Transverse colon (tissue), 4 donors: ENCODE results near the gene GALNT18. TPM values are rescaled to one million over a fixed set of nuclear protein-coding genes. Genes with fewer than 3 reads are reported as not detected.

Source experiments
- DNase-seq: peaks from one replicate; pipeline ENCODE4 v3.0.0-alpha.2; 2019
- H3K27ac ChIP-seq, 4 donors: fragments of 200-600 bp; sonication (generic); 2 replicates each; pipeline ENCODE4 v1.5.1; 2016 to 2018; ENCODE audit warnings: inconsistent platforms in 4 of 4
- H3K27me3 ChIP-seq: fragments of 200-600 bp; sonication (generic); 2 replicates; pipeline ENCODE4 v1.5.1; 2017; ENCODE audit warnings: inconsistent platforms
- H3K36me3 ChIP-seq, 4 donors: fragments of 200-600 bp; sonication (generic); 2 replicates each; pipeline ENCODE4 v1.5.1; 2017 to 2019; ENCODE audit warnings: inconsistent platforms in 4 of 4
- H3K4me1 ChIP-seq, 4 donors: fragments of 200-600 bp; sonication (generic); 2 replicates each; pipeline ENCODE4 v1.5.1; 2017 to 2020; ENCODE audit warnings: inconsistent platforms in 4 of 4
- H3K4me3 ChIP-seq, 4 donors: fragments of 200-600 bp; sonication (generic); 1 replicate in 1 of 4; 2 replicates in 3 of 4; pipeline versions ENCODE4 v1.5.1 to v1.6.1; 2017 to 2019; ENCODE audit warnings: inconsistent platforms in 4 of 4
- H3K9me3 ChIP-seq, 2 donors: fragments of 200-600 bp; sonication (generic); 2 replicates each; pipeline ENCODE4 v1.5.1; 2017 to 2019; ENCODE audit warnings: inconsistent platforms in 2 of 2
- EP300 ChIP-seq: sonication (generic); formaldehyde crosslinking; IDR thresholded peaks from one replicate; pipeline ENCODE4 v1.6.1; 2017; ENCODE audit warnings: antibody characterized with exemption, low read depth
- POLR2A ChIP-seq: fragments of 450-650 bp; IDR thresholded peaks from one replicate; pipeline ENCODE4 v1.6.1; 2016; ENCODE audit warnings: antibody characterized with exemption, mild to moderate bottlenecking, moderate library complexity
- POLR2AphosphoS5 ChIP-seq, 3 donors: sonication (generic); formaldehyde crosslinking; IDR thresholded peaks; one replicate each; pipeline ENCODE4 v1.6.1; 2016; ENCODE audit warnings: antibody characterized with exemption in 3 of 3
- WGBS, 2 donors: methylation state at CpG; one replicate each; pipeline ENCODE4 v1.1.5; 2018; ENCODE audit warnings: low coverage in 1 of 2; 5-methylcytosine and 5-hydroxymethylcytosine counted together
- in situ Hi-C, 4 donors: fragments of 200-750 bp; cut with MboI; loops; one replicate each; pipeline versions ENCODE4 v1.15.0 to v1.15.1; 2017; ENCODE audit warnings: low sequenced_read_pairs in 3 of 4, low pct_ligation_motif_present in 1 of 4, low pct_unique_long_range_greater_than_20kb in 1 of 4
- intact Hi-C: fragments of 100-400 bp; cut with DNase I; formaldehyde crosslinking; loops from one replicate; pipeline ENCODE4 v1.15.1; 2023; ENCODE audit warnings: low total_unique reads
- total RNA-seq, 4 donors: library from RNA; depleted of rRNA; stranded (reverse); fragments of >200 nt; gene quantifications; one replicate each; pipeline ENCODE4 v1.1.0, GENCODE V29; 2016
- TF ChIP-seq, protein P1 (sequence below), 5 experiments: fragments of 200-600 bp in 3 of 5; fragments of 450-650 bp in 2 of 5; sonication (generic) in 3 of 5; IDR thresholded peaks; 1 replicate in 2 of 5; 2 replicates in 3 of 5; pipeline ENCODE4 v1.5.1; 2016 to 2017; ENCODE audit warnings: antibody characterized with exemption in 5 of 5, inconsistent platforms in 3 of 5, mild to moderate bottlenecking in 2 of 5, moderate library complexity in 1 of 5

The GALNT18 gene
- total RNA-seq, 4 donors from 2014 or later = 5.6 to 22.1 (median 8.4) TPM

DNA sequence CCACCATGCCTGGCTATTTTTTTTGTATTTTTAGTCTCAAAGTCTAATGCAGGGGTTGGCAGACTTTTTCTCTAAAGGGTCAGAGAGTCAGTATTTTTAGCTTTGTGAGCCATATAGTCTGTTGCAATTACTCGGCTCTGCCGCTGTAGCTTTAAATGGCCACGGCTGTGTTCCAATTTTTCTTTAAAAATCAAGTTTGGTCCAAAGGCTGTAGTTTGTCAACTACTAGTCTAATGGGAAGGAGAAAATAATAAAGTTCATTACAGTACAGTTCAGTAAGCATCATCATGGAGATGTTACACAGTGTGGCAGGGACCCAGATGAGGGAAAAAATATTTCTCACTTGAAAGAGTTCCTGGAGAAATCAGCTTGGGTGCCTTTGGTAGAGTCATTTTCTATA, 376.4 kb downstream of the GALNT18 start:
- TF ChIP-seq POLR2AphosphoS5 (IDR thresholded peaks at IDR 0.05) (no peak), EP300 (no peak), POLR2A (no peak)
- TF ChIP-seq, protein P1, sequence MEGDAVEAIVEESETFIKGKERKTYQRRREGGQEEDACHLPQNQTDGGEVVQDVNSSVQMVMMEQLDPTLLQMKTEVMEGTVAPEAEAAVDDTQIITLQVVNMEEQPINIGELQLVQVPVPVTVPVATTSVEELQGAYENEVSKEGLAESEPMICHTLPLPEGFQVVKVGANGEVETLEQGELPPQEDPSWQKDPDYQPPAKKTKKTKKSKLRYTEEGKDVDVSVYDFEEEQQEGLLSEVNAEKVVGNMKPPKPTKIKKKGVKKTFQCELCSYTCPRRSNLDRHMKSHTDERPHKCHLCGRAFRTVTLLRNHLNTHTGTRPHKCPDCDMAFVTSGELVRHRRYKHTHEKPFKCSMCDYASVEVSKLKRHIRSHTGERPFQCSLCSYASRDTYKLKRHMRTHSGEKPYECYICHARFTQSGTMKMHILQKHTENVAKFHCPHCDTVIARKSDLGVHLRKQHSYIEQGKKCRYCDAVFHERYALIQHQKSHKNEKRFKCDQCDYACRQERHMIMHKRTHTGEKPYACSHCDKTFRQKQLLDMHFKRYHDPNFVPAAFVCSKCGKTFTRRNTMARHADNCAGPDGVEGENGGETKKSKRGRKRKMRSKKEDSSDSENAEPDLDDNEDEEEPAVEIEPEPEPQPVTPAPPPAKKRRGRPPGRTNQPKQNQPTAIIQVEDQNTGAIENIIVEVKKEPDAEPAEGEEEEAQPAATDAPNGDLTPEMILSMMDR (IDR thresholded peaks at IDR 0.05) = no peak
- Histone ChIP-seq H3K4me3 (no peak overlapping the region), H3K27ac (no peak overlapping the region), H3K4me1 (peaks cover 0 to 15% (median 8%) of the 10 kb centered on the region in 4 donors), H3K9me3 (no peaks in the 10 kb centered on the region), H3K36me3 (no peaks in the 10 kb centered on the region), H3K27me3 (no peaks in the 10 kb centered on the region)
- intact Hi-C loops = no loop called here
- in situ Hi-C loops = no loop called here
- DNase-seq = no peak
- WGBS, 2 donors = 71 to 79% methylated on average over 1 to 3 of the region's 3 CpGs

DNA sequence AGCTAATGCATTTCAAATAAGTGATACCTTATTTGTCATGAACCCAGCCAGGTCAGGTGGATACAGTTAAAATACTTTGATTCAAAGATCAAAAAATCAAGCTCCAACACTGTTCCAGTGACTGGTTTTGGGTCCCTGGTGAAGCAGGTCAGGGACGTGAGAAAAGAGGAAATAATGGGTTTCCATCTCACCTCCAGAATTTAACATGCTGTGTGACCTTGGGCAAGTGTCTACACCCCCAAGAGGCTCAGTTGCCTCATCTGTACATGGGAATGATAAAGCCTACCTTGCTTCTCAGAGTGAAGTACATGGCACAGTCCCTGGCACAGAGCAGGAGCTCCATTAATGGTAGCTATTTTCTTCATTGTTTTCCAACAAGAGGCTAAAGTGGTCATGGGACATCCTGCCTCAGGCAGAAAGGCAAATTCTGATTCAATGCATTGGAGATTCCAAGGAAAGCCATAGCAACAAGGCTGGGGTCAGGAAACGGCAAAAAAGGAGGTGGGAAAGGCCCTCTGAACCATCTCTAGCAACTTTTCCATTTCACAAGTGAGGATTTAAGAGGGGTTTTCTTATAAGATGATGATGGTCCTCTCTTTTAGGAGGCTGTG, 377.2 kb downstream of the GALNT18 start:
- 49 to 53% methylated on average over 2 of the region's 2 CpGs for WGBS, 2 donors
- TF ChIP-seq POLR2A (no peak), POLR2AphosphoS5 (IDR thresholded peaks at IDR 0.05) (no peak), EP300 (no peak)
- TF ChIP-seq, protein P1 (IDR thresholded peaks at IDR 0.05) = no peak
- in situ Hi-C loops (no loop called here), intact Hi-C loops (no loop called here)
- H3K9me3 ChIP-seq = no peaks in the 10 kb centered on the region
- no peak overlapping the region for H3K4me3 ChIP-seq
- peak overlapping the region; percentile 53 to 73 (median 68) for H3K27ac ChIP-seq
- H3K4me1 ChIP-seq = peaks cover 0 to 15% (median 8%) of the 10 kb centered on the region in 4 donors
- DNase-seq = no peak
- H3K36me3 ChIP-seq = no peaks in the 10 kb centered on the region
- no peaks in the 10 kb centered on the region for H3K27me3 ChIP-seq

- DNase-seq = no peak
- Histone ChIP-seq H3K27me3 (no peaks in the 10 kb centered on the region), H3K27ac (peak overlapping the region; percentile 53 to 73 (median 68)), H3K4me3 (no peak overlapping the region), H3K4me1 (peaks cover 0 to 15% (median 8%) of the 10 kb centered on the region in 4 donors), H3K36me3 (no peaks in the 10 kb centered on the region), H3K9me3 (no peaks in the 10 kb centered on the region)
- in situ Hi-C loops (no loop called here), intact Hi-C loops (no loop called here)
- TF ChIP-seq, protein P1 (IDR thresholded peaks at IDR 0.05) = no peak
- no peak for TF ChIP-seq EP300
- TF ChIP-seq POLR2A = no peak
- peak in 1 of 3 donors; percentile 21 for TF ChIP-seq POLR2AphosphoS5 (IDR thresholded peaks at IDR 0.05)
- 29% methylated on average over 9 of the region's 9 CpGs; no CpG with 5 or more reads in 1 of the 2 donors for WGBS, 2 donors
These were observed 378.0 kb downstream of the GALNT18 start for GRCh38 chr11:11243590-11244469.

- no peak overlapping the region for H3K4me3 ChIP-seq
- intact Hi-C loops = no loop called here
- no peak for DNase-seq
- 58 to 65% methylated on average over 2 to 6 of the region's 6 CpGs for WGBS, 2 donors
- peak overlapping the region; percentile 53 to 73 (median 68) for H3K27ac ChIP-seq
- H3K9me3 ChIP-seq = no peaks in the 10 kb centered on the region
- in situ Hi-C loops = no loop called here
- H3K27me3 ChIP-seq = no peaks in the 10 kb centered on the region
- H3K4me1 ChIP-seq = peaks cover 0 to 15% (median 8%) of the 10 kb centered on the region in 4 donors
- no peaks in the 10 kb centered on the region for H3K36me3 ChIP-seq
- TF ChIP-seq EP300 (no peak), POLR2AphosphoS5 (IDR thresholded peaks at IDR 0.05) (no peak), POLR2A (no peak)
- TF ChIP-seq, protein P1 (IDR thresholded peaks at IDR 0.05) = no peak
These were observed 378.6 kb downstream of the GALNT18 start for GRCh38 chr11:11243209-11243589.
